IMR-90 (cell line): Measurements from ENCODE around the gene CAPN8. TPM values are rescaled to one million over a fixed set of nuclear protein-coding genes. Genes with fewer than 3 reads are reported as not detected.

Source experiments
- ATAC-seq: fragments of 200-7000 bp; cut with Tn5 transposase; 2 replicates; pipeline ENCODE4 v1.9.1; 2020; ENCODE audit warnings: low read depth, mild to moderate bottlenecking, moderate library complexity
- BruUV-seq: library from RNA; stranded (reverse); fragments of 400-500 nt; replicated peaks from 2 replicates; lab custom pipeline; 2021; lab: Mats Ljungman, UMichigan
- CTCF ChIA-PET: fragments of 300-600 bp; formaldehyde crosslinking; extraction: SDS; loops from one replicate; lab custom pipeline; 2021; ENCODE audit warnings: antibody characterized with exemption; lab: Yijun Ruan, JAX
- POLR2A ChIA-PET: fragments of 300-600 bp; sonication (Branson Sonifier 250); formaldehyde crosslinking; loops from one replicate; lab custom pipeline; 2022; ENCODE audit warnings: antibody characterized with exemption; ENCODE audit not compliant: unreplicated experiment; lab: Charles Lee
- DNase-seq: peaks from one replicate; pipeline ENCODE4 v3.0.0; 2013
- H2AFZ ChIP-seq: replicated peaks from 2 replicates; pipeline ENCODE3; 2013; ENCODE audit warnings: low read length, mild to moderate bottlenecking; ENCODE audit not compliant: poor library complexity
- H2AK5ac ChIP-seq: 2 replicates; pipeline ENCODE4 v1.6.1; 2013; ENCODE audit warnings: low read depth, low read length, inconsistent platforms
- H2AK9ac ChIP-seq: replicated peaks from 2 replicates; pipeline ENCODE3; 2013; ENCODE audit warnings: mild to moderate bottlenecking, low read depth, low read length, moderate library complexity; ENCODE audit not compliant: poor library complexity
- H2BK120ac ChIP-seq: 2 replicates; pipeline ENCODE4 v1.6.1; 2013; ENCODE audit warnings: low read depth, low read length, inconsistent platforms
- H2BK15ac ChIP-seq: 3 replicates; pipeline ENCODE4 v1.6.1; 2013; ENCODE audit warnings: low read depth, low read length, inconsistent platforms
- H2BK20ac ChIP-seq: 2 replicates; pipeline ENCODE4 v1.6.1; 2013; ENCODE audit warnings: low read depth, mild to moderate bottlenecking, inconsistent platforms, low read length, moderate library complexity
- H2BK5ac ChIP-seq: 2 replicates; pipeline ENCODE4 v1.6.1; 2013; ENCODE audit warnings: mild to moderate bottlenecking, low read depth, low read length, inconsistent platforms; ENCODE audit not compliant: poor library complexity, severe bottlenecking
- H3K14ac ChIP-seq: replicated peaks from 2 replicates; pipeline ENCODE4 v1.6.1; 2013; ENCODE audit warnings: low read depth, low read length, inconsistent platforms
- H3K18ac ChIP-seq: 2 replicates; pipeline ENCODE4 v1.6.1; 2013; ENCODE audit warnings: low read depth, low read length, control low read depth
- H3K23ac ChIP-seq: 2 replicates; pipeline ENCODE4 v1.6.1; 2013; ENCODE audit warnings: low read depth, low read length, inconsistent platforms
- H3K27ac ChIP-seq: 2 replicates; pipeline ENCODE4 v1.5.1; 2013; ENCODE audit warnings: mild to moderate bottlenecking, control low read depth, low read length; ENCODE audit not compliant: insufficient read depth
- H3K27me3 ChIP-seq: 2 replicates; pipeline ENCODE4 v1.6.1; 2013; ENCODE audit warnings: low read length; ENCODE audit not compliant: control insufficient read depth, insufficient read depth
- H3K36me3 ChIP-seq: 2 replicates; pipeline ENCODE4 v1.6.1; 2013; ENCODE audit warnings: low read length, mixed read lengths; ENCODE audit not compliant: control insufficient read depth, insufficient read depth
- H3K4ac ChIP-seq: 2 replicates; pipeline ENCODE4 v1.6.1; 2013; ENCODE audit warnings: low read depth, low read length, inconsistent platforms
- H3K4me1 ChIP-seq: 2 replicates; pipeline ENCODE4 v1.6.1; 2013; ENCODE audit warnings: low read length, mixed read lengths; ENCODE audit not compliant: control insufficient read depth, insufficient read depth
- H3K4me2 ChIP-seq: 2 replicates; pipeline ENCODE4 v1.6.1; 2013; ENCODE audit warnings: low read depth, mild to moderate bottlenecking, control low read depth, low read length, moderate library complexity
- H3K4me3 ChIP-seq: 2 replicates; pipeline ENCODE4 v1.5.1; 2013; ENCODE audit warnings: low read depth, mild to moderate bottlenecking, control low read depth, low read length, moderate library complexity; ENCODE audit not compliant: insufficient read depth
- H3K56ac ChIP-seq: 2 replicates; pipeline ENCODE4 v1.6.1; 2013; ENCODE audit warnings: low read length, inconsistent platforms; ENCODE audit not compliant: insufficient read depth; ENCODE audit errors: extremely low read depth
- H3K79me1 ChIP-seq, 2 experiments: 2 replicates each; pipeline ENCODE4 v1.6.1; 2013; ENCODE audit warnings: low read length in 2 of 2, inconsistent platforms in 1 of 2, low read depth in 1 of 2
- H3K9ac ChIP-seq: 2 replicates; pipeline ENCODE4 v1.6.1; 2013; ENCODE audit warnings: low read depth, low read length, control low read depth
- H3K9me1 ChIP-seq: 2 replicates; pipeline ENCODE4 v1.6.1; 2013; ENCODE audit warnings: low read length, inconsistent platforms; ENCODE audit not compliant: insufficient read depth
- H3K9me3 ChIP-seq: 2 replicates; pipeline ENCODE4 v1.6.1; 2013; ENCODE audit warnings: low read length; ENCODE audit not compliant: control insufficient read depth, insufficient read depth
- H4K20me1 ChIP-seq: 2 replicates; pipeline ENCODE4 v1.6.1; 2013; ENCODE audit warnings: low read length, inconsistent platforms; ENCODE audit not compliant: insufficient read depth
- H4K5ac ChIP-seq: 2 replicates; pipeline ENCODE4 v1.6.1; 2013; ENCODE audit warnings: mild to moderate bottlenecking, low read depth, low read length, control low read depth
- H4K8ac ChIP-seq, 2 experiments: 2 replicates each; pipeline ENCODE4 v1.6.1; 2013; ENCODE audit warnings: low read depth in 2 of 2, low read length in 2 of 2, control low read depth in 1 of 2, inconsistent platforms in 1 of 2
- H4K91ac ChIP-seq: 2 replicates; pipeline ENCODE4 v1.6.1; 2013; ENCODE audit warnings: low read depth, low read length, inconsistent platforms; ENCODE audit not compliant: insufficient read depth
- CHD1 ChIP-seq: IDR thresholded peaks from 2 replicates; pipeline ENCODE4 v1.6.1; 2012; ENCODE audit warnings: low read depth, low read length, improper control_type of control experiment
- FOS ChIP-seq: fragments of 150-350 bp; IDR thresholded peaks from 2 replicates; pipeline ENCODE4 v1.6.1; 2016; ENCODE audit warnings: low read depth, low read length
- MAFK ChIP-seq: IDR thresholded peaks from 2 replicates; pipeline ENCODE4 v1.6.1; 2012; ENCODE audit warnings: low read depth, low read length, improper control_type of control experiment
- MAZ ChIP-seq: IDR thresholded peaks from 2 replicates; pipeline ENCODE4 v1.6.1; 2012; ENCODE audit warnings: low read depth, mild to moderate bottlenecking, low read length, improper control_type of control experiment, moderate library complexity, borderline replicate concordance
- MXI1 ChIP-seq: IDR thresholded peaks from 2 replicates; pipeline ENCODE4 v1.6.1; 2012; ENCODE audit warnings: low read depth, mild to moderate bottlenecking, low read length, moderate library complexity, borderline replicate concordance
- NFE2L2 ChIP-seq: fragments of 150-350 bp; IDR thresholded peaks from 2 replicates; pipeline ENCODE4 v1.6.1; 2016; ENCODE audit warnings: low read depth, mild to moderate bottlenecking, low read length
- RAD21 ChIP-seq: IDR thresholded peaks from 2 replicates; pipeline ENCODE4 v1.6.1; 2012; ENCODE audit warnings: low read length, improper control_type of control experiment
- RCOR1 ChIP-seq: IDR thresholded peaks from 2 replicates; pipeline ENCODE4 v1.6.1; 2012; ENCODE audit warnings: mild to moderate bottlenecking, low read length, improper control_type of control experiment; ENCODE audit not compliant: insufficient replicate concordance
- RFX5 ChIP-seq: IDR thresholded peaks from 2 replicates; pipeline ENCODE4 v1.8.0; 2012; ENCODE audit warnings: low read depth, mild to moderate bottlenecking, low read length, moderate library complexity
- USF2 ChIP-seq: fragments of 150-350 bp; IDR thresholded peaks from 2 replicates; pipeline ENCODE4 v1.6.1; 2017; ENCODE audit warnings: mild to moderate bottlenecking, antibody characterized with exemption, low read length, low read depth
- WGBS, 2 experiments: methylation state at CpG; one replicate each; pipeline versions ENCODE4 v1.1.5 to v1.1.7; 2013; ENCODE audit warnings: missing lambda C conversion rate in 2 of 2; ENCODE audit not compliant: insufficient read length in 1 of 2; ENCODE audit errors: extremely low coverage in 2 of 2; 5-methylcytosine and 5-hydroxymethylcytosine counted together
- dilution Hi-C: fragments of 300-500 bp; cut with HindIII; formaldehyde crosslinking; loops from one replicate; pipeline ENCODE4 v1.14.3; 2018; ENCODE audit warnings: low sequenced_read_pairs; ENCODE audit not compliant: unreplicated experiment
- in situ Hi-C: fragments of 300-500 bp; cut with MboI; formaldehyde crosslinking; loops from 3 replicates; pipeline ENCODE4 v1.14.3; 2019; ENCODE audit warnings: low sequenced_read_pairs, inconsistent platforms, mixed read lengths
- intact Hi-C: fragments of 100-400 bp; cut with micrococcal nuclease; formaldehyde crosslinking; loops from 2 replicates; pipeline ENCODE4 v1.10.0; 2022
- polyA plus RNA-seq, 3 experiments: library from polyadenylated mRNA; depleted of rRNA; stranded (reverse); fragments of >200 nt; gene quantifications; 2 replicates each; pipeline ENCODE4 v1.2.3, GENCODE V29; 2012; ENCODE audit warnings: low replicate concordance in 1 of 3
- total RNA-seq: library from RNA; depleted of rRNA; stranded (reverse); fragments of >200 nt; gene quantifications from 2 replicates; pipeline ENCODE4 v1.2.3, GENCODE V29; 2012
- TF ChIP-seq, protein P1 (sequence below): fragments of 150-350 bp; IDR thresholded peaks from 2 replicates; pipeline ENCODE4 v1.6.1; 2016; ENCODE audit warnings: low read depth, mild to moderate bottlenecking, low read length, moderate library complexity, borderline replicate concordance
- TF ChIP-seq, protein P2 (sequence below): conservative IDR thresholded peaks from 2 replicates; pipeline ENCODE4 v1.5.1; 2012; ENCODE audit warnings: mild to moderate bottlenecking, low read depth, low read length, improper control_type of control experiment

The CAPN8 gene
- total and polyA plus RNA-seq, 2 of the 4 experiments (the other 2 are of a cell fraction) = not detected

- Histone ChIP-seq H4K5ac (no peak overlapping the region), H3K14ac (no peak overlapping the region), H3K4me3 (no peak overlapping the region), H3K9ac (no peak overlapping the region), H2AK9ac (no peak overlapping the region), H3K23ac (no peak overlapping the region), H2BK120ac (no peak overlapping the region), H3K4ac (no peak overlapping the region), H3K79me1 (no peaks in the 10 kb centered on the region), H2AK5ac (no peak overlapping the region), H2BK20ac (no peak overlapping the region), H3K9me1 (no peaks in the 10 kb centered on the region), H4K20me1 (no peaks in the 10 kb centered on the region), H4K91ac (no peak overlapping the region), H2AFZ (no peak overlapping the region), H3K27ac (no peak overlapping the region), H3K27me3 (peaks cover 37% of the 10 kb centered on the region), H3K36me3 (no peaks in the 10 kb centered on the region), H2BK15ac (no peak overlapping the region), H3K18ac (no peak overlapping the region), H4K8ac (no peak overlapping the region), H3K4me2 (no peak overlapping the region), H3K4me1 (no peaks in the 10 kb centered on the region), H3K9me3 (peaks cover 2% of the 10 kb centered on the region; the same call in 1 of the 2 replicates), H2BK5ac (no peak overlapping the region), H3K56ac (no peak overlapping the region)
- 56% methylated on average over 1 of the region's 7 CpGs; no CpG with 5 or more reads in 1 of the 2 experiments for WGBS, 2 experiments
- intact Hi-C loops = no loop called here
- ATAC-seq = no peak
- in situ Hi-C loops = no loop called here
- DNase-seq = no peak
- ChIA-PET POLR2A (no interaction called here), CTCF (no interaction called here)
- BruUV-seq = no TSS peak
- dilution Hi-C loops = no loop called here
- TF ChIP-seq MAFK = no peak
- TF ChIP-seq, protein P1, sequence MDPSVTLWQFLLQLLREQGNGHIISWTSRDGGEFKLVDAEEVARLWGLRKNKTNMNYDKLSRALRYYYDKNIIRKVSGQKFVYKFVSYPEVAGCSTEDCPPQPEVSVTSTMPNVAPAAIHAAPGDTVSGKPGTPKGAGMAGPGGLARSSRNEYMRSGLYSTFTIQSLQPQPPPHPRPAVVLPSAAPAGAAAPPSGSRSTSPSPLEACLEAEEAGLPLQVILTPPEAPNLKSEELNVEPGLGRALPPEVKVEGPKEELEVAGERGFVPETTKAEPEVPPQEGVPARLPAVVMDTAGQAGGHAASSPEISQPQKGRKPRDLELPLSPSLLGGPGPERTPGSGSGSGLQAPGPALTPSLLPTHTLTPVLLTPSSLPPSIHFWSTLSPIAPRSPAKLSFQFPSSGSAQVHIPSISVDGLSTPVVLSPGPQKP = no peak
- TF ChIP-seq RAD21 = no peak
- TF ChIP-seq USF2 = no peak
- no peak for TF ChIP-seq RFX5
- TF ChIP-seq MXI1 = no peak
- TF ChIP-seq NFE2L2 = no peak
- no peak for TF ChIP-seq MAZ
- TF ChIP-seq FOS = no peak
- no peak for TF ChIP-seq RCOR1
- TF ChIP-seq, protein P2, sequence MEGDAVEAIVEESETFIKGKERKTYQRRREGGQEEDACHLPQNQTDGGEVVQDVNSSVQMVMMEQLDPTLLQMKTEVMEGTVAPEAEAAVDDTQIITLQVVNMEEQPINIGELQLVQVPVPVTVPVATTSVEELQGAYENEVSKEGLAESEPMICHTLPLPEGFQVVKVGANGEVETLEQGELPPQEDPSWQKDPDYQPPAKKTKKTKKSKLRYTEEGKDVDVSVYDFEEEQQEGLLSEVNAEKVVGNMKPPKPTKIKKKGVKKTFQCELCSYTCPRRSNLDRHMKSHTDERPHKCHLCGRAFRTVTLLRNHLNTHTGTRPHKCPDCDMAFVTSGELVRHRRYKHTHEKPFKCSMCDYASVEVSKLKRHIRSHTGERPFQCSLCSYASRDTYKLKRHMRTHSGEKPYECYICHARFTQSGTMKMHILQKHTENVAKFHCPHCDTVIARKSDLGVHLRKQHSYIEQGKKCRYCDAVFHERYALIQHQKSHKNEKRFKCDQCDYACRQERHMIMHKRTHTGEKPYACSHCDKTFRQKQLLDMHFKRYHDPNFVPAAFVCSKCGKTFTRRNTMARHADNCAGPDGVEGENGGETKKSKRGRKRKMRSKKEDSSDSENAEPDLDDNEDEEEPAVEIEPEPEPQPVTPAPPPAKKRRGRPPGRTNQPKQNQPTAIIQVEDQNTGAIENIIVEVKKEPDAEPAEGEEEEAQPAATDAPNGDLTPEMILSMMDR = no peak
- TF ChIP-seq CHD1 = no peak
Measured at GRCh38 chr1:223641523-223642039, 23.9 kb downstream of the CAPN8 start.
